ENCODE measurements around the gene MAD1L1. TPM values are rescaled to one million over a fixed set of nuclear protein-coding genes. Genes with fewer than 3 reads are reported as not detected.

Gene MAD1L1
- total and polyA plus RNA-seq, 2 of the 8 experiments (the other 6 are each of a cell fraction or from before 2014, with no cell fraction given): 40.4 to 44.6 TPM

- TF ChIP-seq CHD7 (IDR thresholded peaks at IDR 0.05; ENCODE audit: insufficient replicate concordance, low read length) (no peak), SP1 (IDR thresholded peaks at IDR 0.05; ENCODE audit: low read depth, low read length) (no peak), NRF1 (IDR thresholded peaks at IDR 0.05; ENCODE audit: low read depth, low read length) (no peak), E2F6 (IDR thresholded peaks at IDR 0.05) (no peak), POU5F1 (IDR thresholded peaks at IDR 0.05; ENCODE audit: low read depth, low read length) (no peak), TAF7 (optimal IDR thresholded peaks at IDR 0.05; ENCODE audit: borderline replicate concordance, low read depth, low read length) (no peak), SP4 (IDR thresholded peaks at IDR 0.05; ENCODE audit: low read length) (no peak), GABPA (IDR thresholded peaks at IDR 0.05; ENCODE audit: borderline replicate concordance, insufficient read depth, low read length) (no peak), POLR2AphosphoS5 (IDR thresholded peaks at IDR 0.05; ENCODE audit: low read depth, low read length) (no peak), POLR2A (IDR thresholded peaks at IDR 0.05; ENCODE audit: control extremely low read depth in 1 of 2, low read depth in 2 of 2, low read length in 2 of 2) (no peak)
These were observed 296.1 kb downstream of the MAD1L1 start (continued) for GRCh38 chr7:1936531-1937251.
